Adipocyte (in vitro differentiated cells): ENCODE measurements around the gene DNAI2.

Experiments
- DNase-seq: peaks from one replicate; pipeline ENCODE4 v3.0.0-alpha.2; 2015; ENCODE audit warnings: low read depth
- H3K27me3 ChIP-seq: replicated peaks from 2 replicates; pipeline ENCODE4 v1.7.0; 2013; ENCODE audit warnings: mild to moderate bottlenecking, low read length, moderate library complexity; ENCODE audit not compliant: control insufficient read depth, insufficient read depth
- H3K36me3 ChIP-seq: 2 replicates; pipeline ENCODE4 v1.7.0; 2013; ENCODE audit warnings: low read length, mild to moderate bottlenecking, moderate library complexity; ENCODE audit not compliant: control insufficient read depth, insufficient read depth, severe bottlenecking
- H3K4me1 ChIP-seq: 2 replicates; pipeline ENCODE4 v1.7.0; 2013; ENCODE audit warnings: mild to moderate bottlenecking, low read length, moderate library complexity; ENCODE audit not compliant: control insufficient read depth, insufficient read depth
- H3K4me3 ChIP-seq: 2 replicates; pipeline ENCODE4 v1.7.0; 2013; ENCODE audit warnings: mild to moderate bottlenecking, low read length, moderate library complexity
- H3K9ac ChIP-seq: 2 replicates; pipeline ENCODE4 v1.7.0; 2013; ENCODE audit warnings: mild to moderate bottlenecking, low read length, moderate library complexity
- H3K9me3 ChIP-seq: 2 replicates; pipeline ENCODE4 v1.7.0; 2013; ENCODE audit warnings: mild to moderate bottlenecking, low read length, moderate library complexity; ENCODE audit not compliant: control insufficient read depth

DNAI2 gene

DNA sequence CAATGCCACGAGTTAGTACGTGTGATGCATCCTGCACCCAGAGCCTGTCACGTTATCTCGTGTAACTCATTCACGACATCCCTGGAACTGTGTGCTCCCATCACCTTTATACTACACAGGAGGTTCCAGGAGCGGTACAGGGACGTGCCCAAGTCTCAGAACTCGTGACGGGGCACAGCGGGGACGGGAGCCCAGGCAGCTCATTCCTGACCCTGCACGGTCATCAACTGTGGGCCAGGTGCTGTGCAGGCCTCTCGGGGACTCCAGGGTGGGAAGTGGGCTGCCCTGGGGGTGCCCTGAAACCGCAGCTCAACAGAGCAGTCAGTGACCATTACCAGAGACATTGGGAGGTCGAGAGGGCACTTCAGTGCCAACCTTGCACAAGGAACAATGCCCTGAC is 40.8 kb downstream of the DNAI2 start:
- Histone ChIP-seq H3K36me3 (no peaks in the 10 kb centered on the region), H3K27me3 (peaks cover 31% of the 10 kb centered on the region), H3K4me3 (no peak overlapping the region), H3K4me1 (no peaks in the 10 kb centered on the region), H3K9me3 (peaks cover 3% of the 10 kb centered on the region), H3K9ac (no peak overlapping the region)
- DNase-seq = no peak

DNA sequence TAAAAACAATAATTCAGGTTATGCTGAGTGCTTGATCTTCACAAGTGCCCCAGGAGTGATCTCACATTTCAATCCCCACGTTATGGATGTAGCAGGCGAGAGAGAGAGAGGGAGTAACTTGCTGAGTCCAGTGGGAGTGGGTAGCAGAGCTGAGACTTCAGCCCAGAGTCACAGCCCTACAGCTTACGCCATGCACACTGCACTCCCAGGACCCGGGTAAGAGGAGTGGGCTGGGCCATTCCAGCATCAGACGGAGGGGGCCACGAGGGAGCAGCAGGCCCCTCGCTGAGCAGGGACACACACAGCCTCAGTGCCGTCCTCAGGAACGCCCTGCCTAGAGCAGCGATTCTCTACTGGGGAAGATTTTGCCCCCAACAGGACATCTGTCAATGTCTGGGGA is 42.2 kb downstream of the DNAI2 start:
- H3K4me1 ChIP-seq = no peaks in the 10 kb centered on the region
- peaks cover 3% of the 10 kb centered on the region for H3K9me3 ChIP-seq
- DNase-seq = no peak
- H3K9ac ChIP-seq = no peak overlapping the region
- peaks cover 40% of the 10 kb centered on the region for H3K27me3 ChIP-seq
- H3K36me3 ChIP-seq = no peaks in the 10 kb centered on the region
- H3K4me3 ChIP-seq = no peak overlapping the region

DNA sequence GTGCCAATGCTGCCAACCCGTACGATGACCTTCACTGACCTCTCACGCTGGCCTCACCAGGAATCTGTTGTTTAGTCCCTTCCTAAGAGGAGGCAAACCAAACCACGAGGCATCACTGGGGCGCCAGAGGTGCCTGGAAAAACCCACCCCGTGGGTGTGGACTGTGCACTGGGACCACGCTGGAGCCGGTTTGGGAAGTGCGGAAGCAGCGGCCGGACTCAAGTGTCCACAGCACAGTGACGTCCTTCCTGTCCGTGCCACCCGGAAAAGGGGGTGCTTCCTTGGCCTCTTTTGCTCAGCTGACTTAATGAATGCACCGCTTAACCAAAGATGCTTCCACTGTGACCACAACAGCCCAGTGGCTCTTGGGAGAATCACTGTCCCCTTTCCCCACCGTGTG is 43.0 kb downstream of the DNAI2 start:
- Histone ChIP-seq H3K27me3 (peaks cover 48% of the 10 kb centered on the region), H3K36me3 (no peaks in the 10 kb centered on the region), H3K4me1 (no peaks in the 10 kb centered on the region), H3K9me3 (peaks cover 10% of the 10 kb centered on the region), H3K4me3 (no peak overlapping the region), H3K9ac (no peak overlapping the region)
- DNase-seq = no peak

DNA sequence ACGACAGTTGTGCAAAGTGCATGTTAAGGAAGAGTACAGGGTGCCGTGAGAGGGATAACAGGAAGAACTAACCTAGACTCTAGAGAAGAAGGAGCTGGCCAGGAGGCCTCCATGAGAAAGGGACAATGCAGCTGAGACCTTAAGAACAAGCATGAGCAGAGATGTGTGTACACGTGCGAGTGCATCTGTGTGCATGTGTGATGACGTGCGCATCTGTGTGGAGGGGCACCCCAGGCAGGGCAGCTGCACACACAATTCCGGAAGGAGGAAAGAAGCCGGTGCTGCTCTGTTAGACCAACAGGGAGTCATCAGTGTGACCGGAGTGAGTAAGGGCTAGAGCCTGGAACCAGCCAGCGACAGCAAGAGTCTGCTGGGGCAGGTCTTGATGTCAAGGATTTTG is 44.4 kb downstream of the DNAI2 start:
- H3K4me1 ChIP-seq = no peaks in the 10 kb centered on the region
- H3K4me3 ChIP-seq = no peak overlapping the region
- peaks cover 6% of the 10 kb centered on the region for H3K9me3 ChIP-seq
- no peaks in the 10 kb centered on the region for H3K36me3 ChIP-seq
- peaks cover 53% of the 10 kb centered on the region for H3K27me3 ChIP-seq
- DNase-seq = no peak
- no peak overlapping the region for H3K9ac ChIP-seq

DNA sequence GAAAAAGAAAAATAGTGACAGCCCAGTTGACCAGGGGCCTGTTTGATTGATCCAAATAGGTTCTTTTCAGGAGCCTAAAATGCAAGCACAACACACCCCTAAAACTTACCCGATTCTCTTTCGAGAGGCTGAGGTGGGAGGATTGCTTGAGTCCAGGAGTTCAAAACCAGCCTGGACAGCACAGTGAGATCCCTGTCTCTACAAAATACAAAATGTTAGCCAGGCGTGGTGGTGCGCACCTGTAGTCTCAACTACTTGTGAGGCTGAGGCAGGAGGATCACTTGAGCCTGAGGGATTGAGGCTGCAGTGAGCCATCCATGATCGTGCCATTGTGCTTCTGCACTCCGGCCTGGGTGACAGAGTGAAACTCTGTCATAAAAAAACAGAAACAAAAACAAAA is 50.5 kb downstream of the DNAI2 start:
- peaks cover 6% of the 10 kb centered on the region for H3K9me3 ChIP-seq
- H3K36me3 ChIP-seq = no peaks in the 10 kb centered on the region
- H3K27me3 ChIP-seq = peaks cover 65% of the 10 kb centered on the region
- DNase-seq = no peak
- H3K4me3 ChIP-seq = no peak overlapping the region
- no peak overlapping the region for H3K9ac ChIP-seq
- peaks cover 8% of the 10 kb centered on the region for H3K4me1 ChIP-seq

DNA sequence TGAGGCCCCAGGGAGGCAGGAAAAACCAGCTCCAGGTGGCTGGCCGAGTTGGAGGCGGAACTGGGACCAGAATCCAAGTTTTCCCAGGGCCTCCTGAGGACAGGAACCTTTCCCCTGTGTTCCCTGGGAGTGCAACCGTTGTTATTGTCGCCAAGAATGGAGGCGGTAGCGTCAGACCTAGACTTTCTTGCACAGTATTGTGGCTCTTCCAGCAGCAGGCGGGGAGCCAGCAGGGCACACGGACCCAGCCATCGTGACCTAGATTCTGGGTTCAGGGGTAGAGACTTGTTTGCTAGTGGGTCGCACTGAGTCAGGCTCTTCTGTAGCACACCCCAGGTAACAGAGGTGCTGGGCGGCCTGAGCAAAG is 51.3 kb downstream of the DNAI2 start:
- H3K4me3 ChIP-seq = no peak overlapping the region
- H3K9me3 ChIP-seq = peaks cover 6% of the 10 kb centered on the region

DNA sequence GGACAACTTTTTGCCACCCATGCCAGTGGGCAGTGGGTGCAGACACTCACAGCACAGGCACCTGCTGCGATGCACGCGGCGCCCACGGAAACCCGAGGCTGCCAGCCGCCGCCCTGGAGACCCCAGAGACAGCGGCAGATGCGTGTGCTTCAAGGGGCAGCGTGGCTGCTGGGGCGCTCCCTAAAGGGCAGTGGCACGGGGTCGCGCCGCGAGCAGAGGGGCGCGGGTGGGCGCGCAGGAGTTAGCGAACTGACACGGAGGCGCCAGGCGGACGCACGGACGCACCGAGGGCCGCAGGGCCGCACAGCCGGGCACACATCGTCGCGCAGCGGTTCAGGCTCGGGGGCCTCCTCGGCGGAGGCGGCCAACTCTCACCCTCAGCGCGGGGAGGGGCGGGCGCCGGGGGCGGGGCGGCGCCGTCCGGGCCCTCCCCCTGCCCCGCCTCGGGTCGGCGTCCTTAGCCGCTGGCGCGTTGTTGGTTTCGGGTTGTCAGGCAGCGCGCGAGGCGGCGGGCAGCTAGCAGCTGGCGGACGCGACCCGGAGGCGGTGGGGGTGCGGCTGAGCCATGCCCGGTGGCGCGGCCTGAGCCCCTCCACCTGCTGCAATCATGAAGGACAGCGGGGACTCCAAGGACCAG is 51.8 kb downstream of the DNAI2 start, which contains the start of gene KIF19:
Gene KIF19 (plus strand): TSS at position 484 of the 637 bp plus-strand sequence. CDS start 124 bp downstream, at position 608.
- Histone ChIP-seq H3K4me1 (peaks cover 8% of the 10 kb centered on the region), H3K9me3 (peaks cover 6% of the 10 kb centered on the region), H3K4me3 (no peak within 1 kb of the TSS), H3K36me3 (no peaks in the 10 kb centered on the region), H3K27me3 (peaks cover 65% of the 10 kb centered on the region), H3K9ac (no peak within 1 kb of the TSS)
- no peak for DNase-seq

More for the DNA sequence above, 51.3 kb downstream of the DNAI2 start:
- peaks cover 67% of the 10 kb centered on the region for H3K27me3 ChIP-seq
- no peak overlapping the region for H3K9ac ChIP-seq
- H3K36me3 ChIP-seq = no peaks in the 10 kb centered on the region
- no peak for DNase-seq
- peaks cover 8% of the 10 kb centered on the region for H3K4me1 ChIP-seq

DNA sequence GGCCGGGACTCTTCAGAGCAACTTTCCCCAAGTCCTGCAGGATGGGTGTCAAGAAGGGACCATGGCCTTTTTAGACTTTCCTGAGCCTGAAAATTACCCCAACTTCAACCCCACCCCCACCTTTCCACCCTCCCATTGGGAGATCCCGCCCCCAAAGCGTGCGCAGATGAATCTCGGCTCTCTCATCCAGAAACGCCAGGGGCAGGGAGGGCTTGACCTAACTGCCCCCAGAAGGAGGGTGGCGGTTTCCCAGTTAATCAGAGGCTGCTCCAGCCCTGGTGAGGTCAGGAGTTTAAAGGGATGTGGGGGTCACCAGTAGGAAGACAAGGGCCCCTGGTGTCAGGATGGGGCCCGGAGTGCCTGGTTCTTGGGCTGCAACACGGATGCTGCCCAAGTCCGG is 52.5 kb downstream of the DNAI2 start:
- Histone ChIP-seq H3K4me3 (no peak overlapping the region), H3K27me3 (peaks cover 65% of the 10 kb centered on the region), H3K9me3 (peaks cover 5% of the 10 kb centered on the region), H3K4me1 (peaks cover 8% of the 10 kb centered on the region), H3K36me3 (no peaks in the 10 kb centered on the region), H3K9ac (no peak overlapping the region)
- DNase-seq = no peak

DNA sequence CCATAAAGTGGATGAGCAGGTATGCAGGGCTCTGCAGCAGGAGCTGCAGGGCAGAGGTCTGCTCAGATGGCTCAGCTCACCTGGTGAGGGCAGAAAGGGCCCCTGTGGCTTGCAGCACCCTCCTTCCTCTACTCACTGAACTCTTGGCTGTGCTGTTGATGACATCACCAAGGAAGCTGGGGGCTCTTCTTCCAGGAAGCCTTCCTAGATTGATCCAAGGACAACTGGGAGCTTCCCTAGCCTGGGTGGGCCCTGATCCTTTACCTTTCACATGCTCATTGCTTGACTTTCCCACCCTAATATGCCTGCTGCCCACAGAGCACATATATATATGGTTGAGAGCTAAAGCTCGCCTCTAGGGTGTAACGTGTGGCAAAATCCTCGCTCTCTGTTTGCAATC is 54.5 kb downstream of the DNAI2 start:
- DNase-seq = no peak
- H3K4me3 ChIP-seq = no peak overlapping the region
- no peak overlapping the region for H3K9ac ChIP-seq
- H3K36me3 ChIP-seq = no peaks in the 10 kb centered on the region
- H3K9me3 ChIP-seq = no peaks in the 10 kb centered on the region
- peaks cover 65% of the 10 kb centered on the region for H3K27me3 ChIP-seq
- H3K4me1 ChIP-seq = peaks cover 8% of the 10 kb centered on the region

DNA sequence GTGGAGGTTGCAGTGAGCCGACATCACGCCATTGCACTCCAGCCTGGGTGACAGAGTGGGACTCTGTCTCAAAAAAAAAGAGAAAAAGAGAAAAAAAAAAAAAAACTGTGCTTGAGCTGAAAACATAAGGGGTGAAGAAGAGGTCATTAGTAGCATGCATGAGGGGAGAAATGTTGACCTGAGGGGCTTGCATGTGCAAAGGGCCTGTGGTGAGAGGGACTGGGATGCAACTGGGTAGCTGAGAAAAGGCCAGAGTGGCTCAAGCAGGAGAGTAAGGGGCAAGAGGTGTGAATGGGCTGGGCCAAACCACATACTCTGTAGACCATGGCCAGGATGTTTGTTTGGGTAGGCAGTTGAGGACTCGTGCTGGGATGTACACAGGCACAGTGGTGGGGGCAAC is 55.3 kb downstream of the DNAI2 start:
- peaks cover 8% of the 10 kb centered on the region for H3K4me1 ChIP-seq
- peaks cover 66% of the 10 kb centered on the region for H3K27me3 ChIP-seq
- H3K9ac ChIP-seq = no peak overlapping the region
- H3K4me3 ChIP-seq = no peak overlapping the region
- H3K36me3 ChIP-seq = no peaks in the 10 kb centered on the region
- peaks cover 6% of the 10 kb centered on the region for H3K9me3 ChIP-seq
- DNase-seq = no peak

DNA sequence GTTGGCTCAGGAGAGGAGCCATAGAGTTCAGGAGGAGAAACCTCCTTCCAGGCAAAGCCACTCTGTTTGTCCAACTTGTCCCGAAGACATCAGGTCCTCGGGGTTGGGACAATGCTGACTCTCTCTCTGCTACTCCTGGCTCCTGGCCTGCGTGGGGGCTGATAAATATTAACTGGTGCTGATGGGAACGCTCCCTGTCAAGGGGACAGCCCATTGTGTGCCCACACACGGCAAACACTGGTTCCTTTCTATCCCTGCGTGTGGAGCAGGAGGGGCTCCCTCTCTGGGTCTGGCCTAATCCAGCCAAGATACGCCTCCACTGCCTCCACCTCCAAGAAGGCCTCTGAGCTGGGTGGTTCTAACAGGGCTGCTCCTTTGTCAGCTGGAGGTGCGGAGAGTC is 56.4 kb downstream of the DNAI2 start:
- Histone ChIP-seq H3K27me3 (peaks cover 64% of the 10 kb centered on the region), H3K4me3 (no peak overlapping the region), H3K4me1 (peaks cover 4% of the 10 kb centered on the region), H3K9me3 (peaks cover 17% of the 10 kb centered on the region), H3K36me3 (no peaks in the 10 kb centered on the region), H3K9ac (no peak overlapping the region)
- DNase-seq = no peak

DNA sequence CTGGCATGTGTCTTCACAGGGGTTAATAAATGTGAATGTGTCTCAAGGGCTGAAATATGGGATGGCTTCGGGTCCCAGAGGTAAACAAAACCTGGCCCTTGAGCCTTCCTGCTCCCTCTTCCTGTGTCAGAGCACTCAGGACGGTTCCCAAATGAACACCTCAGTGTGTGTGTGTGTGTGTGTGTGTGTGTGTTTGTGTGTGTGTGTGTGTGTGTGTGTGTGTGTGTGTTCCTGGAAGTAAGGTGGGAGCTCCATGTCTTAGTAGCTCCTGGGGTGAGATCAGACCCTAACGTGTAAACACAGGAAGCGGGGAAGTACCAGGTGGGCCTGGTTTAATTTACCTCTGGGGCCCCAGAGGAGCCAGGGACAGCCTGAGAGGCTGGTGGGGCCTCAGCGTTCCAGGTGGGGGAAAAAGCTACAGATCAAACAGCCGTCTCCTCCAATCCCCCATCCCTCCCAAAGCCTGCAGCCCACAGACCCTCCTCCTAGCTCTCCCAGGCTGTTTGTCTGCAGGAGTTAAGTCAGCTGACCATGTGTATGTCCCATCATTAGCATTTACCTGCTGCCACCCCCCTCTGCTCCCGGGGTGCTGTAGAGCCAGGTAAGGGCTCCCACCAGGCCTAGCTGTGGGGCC is 58.1 kb downstream of the DNAI2 start:
- Histone ChIP-seq H3K4me1 (no peaks in the 10 kb centered on the region), H3K4me3 (no peak overlapping the region)

More for the DNA sequence above, 58.1 kb downstream of the DNAI2 start:
- peaks cover 58% of the 10 kb centered on the region for H3K27me3 ChIP-seq
- no peak for DNase-seq
- no peak overlapping the region for H3K9ac ChIP-seq
- H3K9me3 ChIP-seq = peaks cover 18% of the 10 kb centered on the region
- H3K36me3 ChIP-seq = no peaks in the 10 kb centered on the region
